Mesenchymal stem cell (in vitro differentiated cells and primary cell): ENCODE measurements around the gene UFSP1.

ENCODE experiments used
- DNase-seq: peaks from one replicate; pipeline ENCODE4 v3.0.0-alpha.2; 2013
- H2AFZ ChIP-seq: one replicate; pipeline ENCODE4 v1.6.1; 2013; ENCODE audit warnings: low read depth, mild to moderate bottlenecking, control low read depth, inconsistent platforms, low read length, moderate library complexity
- H2AK5ac ChIP-seq: 2 replicates; pipeline ENCODE4 v1.6.1; 2013; ENCODE audit warnings: low read length, moderate library complexity, mild to moderate bottlenecking, inconsistent platforms; ENCODE audit not compliant: severe bottlenecking
- H2BK120ac ChIP-seq: one replicate; pipeline ENCODE4 v1.6.1; 2013; ENCODE audit warnings: low read depth, mild to moderate bottlenecking, inconsistent platforms, low read length, moderate library complexity
- H2BK12ac ChIP-seq, 2 experiments: one replicate each; pipeline ENCODE4 v1.6.1; 2013; ENCODE audit warnings: inconsistent platforms in 2 of 2, low read length in 2 of 2, mild to moderate bottlenecking in 2 of 2, moderate library complexity in 2 of 2, control low read depth in 1 of 2
- H2BK15ac ChIP-seq: one replicate; pipeline ENCODE4 v1.6.1; 2013; ENCODE audit warnings: mild to moderate bottlenecking, low read depth, inconsistent platforms; ENCODE audit not compliant: poor library complexity, severe bottlenecking
- H2BK5ac ChIP-seq: 2 replicates; pipeline ENCODE4 v1.6.1; 2013; ENCODE audit warnings: low read depth, mild to moderate bottlenecking, low read length, control low read depth, inconsistent platforms; ENCODE audit not compliant: poor library complexity, severe bottlenecking
- H3K14ac ChIP-seq, 2 experiments: one replicate each; pipeline ENCODE4 v1.6.1; 2013; ENCODE audit warnings: inconsistent platforms in 2 of 2, low read length in 2 of 2, control low read depth in 1 of 2, mild to moderate bottlenecking in 1 of 2, moderate library complexity in 1 of 2
- H3K18ac ChIP-seq, 2 experiments: one replicate each; pipeline ENCODE4 v1.6.1; 2013; ENCODE audit warnings: inconsistent platforms in 2 of 2, low read length in 2 of 2, control low read depth in 1 of 2, low read depth in 1 of 2, mild to moderate bottlenecking in 1 of 2
- H3K23ac ChIP-seq, 2 experiments: one replicate each; pipeline ENCODE4 v1.6.1; 2013; ENCODE audit warnings: inconsistent platforms in 2 of 2, low read length in 2 of 2, mild to moderate bottlenecking in 2 of 2, moderate library complexity in 2 of 2, control low read depth in 1 of 2
- H3K27ac ChIP-seq: 2 replicates; pipeline ENCODE4 v1.5.1; 2013; ENCODE audit warnings: mild to moderate bottlenecking, moderate library complexity, low read length, control low read depth, inconsistent platforms; ENCODE audit not compliant: poor library complexity, severe bottlenecking
- H3K27me3 ChIP-seq, 2 experiments: 2 replicates each; pipeline versions ENCODE4 v1.6.1 to v1.7.0; 2013; ENCODE audit warnings: low read length in 2 of 2, mild to moderate bottlenecking in 2 of 2, moderate library complexity in 2 of 2, control low read depth in 1 of 2, inconsistent platforms in 1 of 2; ENCODE audit not compliant: control insufficient read depth in 1 of 2, insufficient read depth in 1 of 2
- H3K36me3 ChIP-seq, 2 experiments: 2 replicates each; pipeline versions ENCODE4 v1.6.1 to v1.7.0; 2013; ENCODE audit warnings: low read length in 2 of 2, control low read depth in 1 of 2, inconsistent platforms in 1 of 2, low read depth in 1 of 2, mild to moderate bottlenecking in 1 of 2; ENCODE audit not compliant: insufficient read depth in 2 of 2, control insufficient read depth in 1 of 2
- H3K4ac ChIP-seq, 2 experiments: one replicate each; pipeline ENCODE4 v1.6.1; 2013; ENCODE audit warnings: inconsistent platforms in 2 of 2, low read length in 2 of 2, mild to moderate bottlenecking in 2 of 2, moderate library complexity in 2 of 2, control low read depth in 1 of 2, low read depth in 1 of 2
- H3K4me1 ChIP-seq: 2 replicates; pipeline ENCODE4 v1.6.1; 2013; ENCODE audit warnings: low read depth, low read length, control low read depth; ENCODE audit not compliant: control insufficient read depth, insufficient read depth
- H3K4me2 ChIP-seq: 2 replicates; pipeline ENCODE4 v1.6.1; 2013; ENCODE audit warnings: low read length, mild to moderate bottlenecking, inconsistent platforms; ENCODE audit not compliant: poor library complexity, severe bottlenecking
- H3K4me3 ChIP-seq, 2 experiments: 2 replicates each; pipeline versions ENCODE4 v1.5.1 to v1.7.0; 2013; ENCODE audit warnings: low read length in 2 of 2, mild to moderate bottlenecking in 2 of 2, control low read depth in 1 of 2, low read depth in 1 of 2; ENCODE audit not compliant: insufficient read depth in 1 of 2
- H3K79me1 ChIP-seq: replicated peaks from 2 replicates; pipeline ENCODE4 v1.6.1; 2013; ENCODE audit warnings: mild to moderate bottlenecking, control low read depth, low read length, inconsistent platforms; ENCODE audit not compliant: poor library complexity, severe bottlenecking
- H3K9ac ChIP-seq: 2 replicates; pipeline ENCODE4 v1.7.0; 2013; ENCODE audit warnings: mild to moderate bottlenecking, low read length, moderate library complexity
- H3K9me3 ChIP-seq: 2 replicates; pipeline ENCODE4 v1.7.0; 2013; ENCODE audit warnings: mild to moderate bottlenecking, low read length; ENCODE audit not compliant: control insufficient read depth
- H4K8ac ChIP-seq: one replicate; pipeline ENCODE4 v1.6.1; 2013; ENCODE audit warnings: inconsistent platforms, mild to moderate bottlenecking, low read length, moderate library complexity
- H4K91ac ChIP-seq: one replicate; pipeline ENCODE4 v1.6.1; 2013; ENCODE audit warnings: mild to moderate bottlenecking, low read length, inconsistent platforms
- WGBS: methylation state at CpG from one replicate; pipeline ENCODE4 v1.1.7; 2013; ENCODE audit warnings: mixed read lengths; 5-methylcytosine and 5-hydroxymethylcytosine counted together

Gene UFSP1

GRCh38 chr7:100891568-100892247 lies 2.2 kb upstream of the UFSP1 start:
- Histone ChIP-seq H3K4me1 (peaks cover 48% of the 10 kb centered on the region), H3K18ac (no peak overlapping the region), H2AFZ (no peak overlapping the region), H2BK12ac (peak overlapping the region in 1 of 2 experiments; percentile 72), H3K27ac (no peak overlapping the region), H3K9ac (no peak overlapping the region), H4K8ac (no peak overlapping the region), H2BK120ac (peak overlapping the region; percentile 22), H2AK5ac (no peak overlapping the region), H3K9me3 (no peaks in the 10 kb centered on the region), H3K23ac (no peak overlapping the region), H4K91ac (peak overlapping the region; percentile 32), H3K4me2 (no peak overlapping the region), H3K4ac (no peak overlapping the region), H3K14ac (no peak overlapping the region), H2BK5ac (no peak overlapping the region), H3K79me1 (peaks cover 2% of the 10 kb centered on the region), H3K27me3 (peaks cover 9 to 33% of the 10 kb centered on the region in 2 experiments), H3K36me3 (peaks cover 21 to 24% of the 10 kb centered on the region in 2 experiments), H3K4me3 (no peak overlapping the region), H2BK15ac (no peak overlapping the region)
- 87% methylated on average over 4 of the region's 8 CpGs for WGBS
- DNase-seq = peak; percentile 21

GRCh38 chr7:100890653-100891567 lies 1.4 kb upstream of the UFSP1 start:
- H3K9me3 ChIP-seq = no peaks in the 10 kb centered on the region
- H3K4me1 ChIP-seq = peaks cover 40% of the 10 kb centered on the region
- peaks cover 2 to 25% of the 10 kb centered on the region in 2 experiments for H3K27me3 ChIP-seq
- H4K8ac ChIP-seq = peak overlapping the region; percentile 93
- H3K4me2 ChIP-seq = peak overlapping the region; percentile 58
- H2AFZ ChIP-seq = peak overlapping the region; percentile 36
- peak overlapping the region; percentile 35 to 81 for H3K4me3 ChIP-seq
- peaks cover 3% of the 10 kb centered on the region for H3K79me1 ChIP-seq
- 54% methylated on average over 37 of the region's 43 CpGs for WGBS
- peak overlapping the region in 1 of 2 experiments; percentile 23 for H3K23ac ChIP-seq
- no peak overlapping the region for H2BK5ac ChIP-seq
- peak overlapping the region; percentile 73 to 85 for H3K18ac ChIP-seq
- peak overlapping the region; percentile 87 for H2BK15ac ChIP-seq
- no peak overlapping the region for H3K14ac ChIP-seq
- H3K27ac ChIP-seq = peak overlapping the region; percentile 90
- peak overlapping the region in 1 of 2 experiments; percentile 61 for H2BK12ac ChIP-seq
- no peak for DNase-seq
- peaks cover 29 to 32% of the 10 kb centered on the region in 2 experiments for H3K36me3 ChIP-seq
- peak overlapping the region; percentile 89 for H2BK120ac ChIP-seq
- peak overlapping the region; percentile 57 to 97 for H3K4ac ChIP-seq
- H4K91ac ChIP-seq = peak overlapping the region; percentile 92
- peak overlapping the region; percentile 78 for H3K9ac ChIP-seq
- H2AK5ac ChIP-seq = peak overlapping the region; percentile 91

GRCh38 chr7:100888291-100888987 lies 1.1 kb downstream of the UFSP1 start:
- Histone ChIP-seq H3K27me3 (peaks cover 0 to 4% of the 10 kb centered on the region in 2 experiments), H4K8ac (peak overlapping the region; percentile 45), H3K79me1 (peaks cover 15% of the 10 kb centered on the region), H3K9me3 (no peaks in the 10 kb centered on the region), H2AFZ (no peak overlapping the region), H2BK120ac (no peak overlapping the region), H3K27ac (peak overlapping the region; percentile 28), H2BK5ac (no peak overlapping the region), H3K4ac (peak overlapping the region; percentile 20 to 92), H3K4me1 (peaks cover 26% of the 10 kb centered on the region), H2BK15ac (no peak overlapping the region), H2BK12ac (no peak overlapping the region), H2AK5ac (peak overlapping the region; percentile 42), H3K9ac (peak overlapping the region; percentile 93), H3K14ac (peak overlapping the region in 1 of 2 experiments; percentile 95), H3K4me2 (peak overlapping the region; percentile 73), H3K23ac (peak overlapping the region in 1 of 2 experiments; percentile 34), H3K4me3 (peak overlapping the region; percentile 72 to 87), H3K36me3 (peaks cover 54 to 57% of the 10 kb centered on the region in 2 experiments), H4K91ac (peak overlapping the region; percentile 95), H3K18ac (peak overlapping the region; percentile 93 to 98)
- WGBS = 83% methylated on average over 18 of the region's 18 CpGs
- no peak for DNase-seq
